Peyer's patch (tissue), 4 donors: ENCODE measurements around the gene LIMS2.

Experiments
- CTCF ChIP-seq, 6 experiments: fragments of 450-650 bp in 4 of 6; fragments of 200-600 bp in 2 of 6; sonication (generic) in 1 of 6; IDR thresholded peaks; one replicate each; pipeline ENCODE4 v1.5.1; 2017 to 2019; ENCODE audit warnings: antibody characterized with exemption in 6 of 6, mild to moderate bottlenecking in 3 of 6, moderate library complexity in 1 of 6
- POLR2A ChIP-seq, 2 donors: fragments of 450-650 bp; IDR thresholded peaks; one replicate each; pipeline ENCODE4 v1.5.1; 2017; ENCODE audit warnings: antibody characterized with exemption in 2 of 2, mild to moderate bottlenecking in 2 of 2, moderate library complexity in 2 of 2

- no peak for TF ChIP-seq CTCF (IDR thresholded peaks at IDR 0.05)
- TF ChIP-seq POLR2A (IDR thresholded peaks at IDR 0.05): no peak
These were observed 52.6 kb downstream of the LIMS2 start for GRCh38 chr2:127622561-127623387.
